Type B pancreatic cell (in vitro differentiated cells): ENCODE results near the gene RFX6. TPM values are rescaled to one million over a fixed set of nuclear protein-coding genes. Genes with fewer than 3 reads are reported as not detected.

Experiments used
- DNase-seq: peaks from one replicate; pipeline ENCODE4 v3.0.0; 2021; ENCODE audit warnings: mixed read lengths; ENCODE audit not compliant: unreplicated experiment; ENCODE audit errors: extremely low spot score
- H3K27ac Mint-ChIP-seq: 2 replicates; pipeline ENCODE4 v1.8.0; 2021; ENCODE audit warnings: mild to moderate bottlenecking, mixed read lengths
- H3K27me3 Mint-ChIP-seq: 2 replicates; pipeline ENCODE4 v1.8.0; 2021; ENCODE audit warnings: mixed read lengths
- H3K36me3 Mint-ChIP-seq: 2 replicates; pipeline ENCODE4 v1.8.0; 2021; ENCODE audit warnings: mixed read lengths
- H3K4me1 Mint-ChIP-seq: one replicate; pipeline ENCODE4 v1.8.0; 2021; ENCODE audit warnings: mixed read lengths; ENCODE audit not compliant: unreplicated experiment
- H3K4me3 Mint-ChIP-seq: 2 replicates; pipeline ENCODE4 v1.8.0; 2021; ENCODE audit warnings: mild to moderate bottlenecking, mixed read lengths
- H3K9me3 Mint-ChIP-seq: 2 replicates; pipeline ENCODE4 v1.8.0; 2021; ENCODE audit warnings: mixed read lengths
- CTCF ChIP-seq: fragments of 200-600 bp; sonication (generic); conservative IDR thresholded peaks from 2 replicates; pipeline ENCODE4 v1.5.0; 2021; ENCODE audit warnings: antibody characterized with exemption, mild to moderate bottlenecking
- total RNA-seq: library from RNA; stranded (reverse); gene quantifications from 2 replicates; pipeline ENCODE4 v1.2.1, GENCODE V29; 2021; ENCODE audit warnings: low replicate concordance

RFX6 gene
- total RNA-seq, 1 donor from 2014 or later, result 18.3 TPM

DNA sequence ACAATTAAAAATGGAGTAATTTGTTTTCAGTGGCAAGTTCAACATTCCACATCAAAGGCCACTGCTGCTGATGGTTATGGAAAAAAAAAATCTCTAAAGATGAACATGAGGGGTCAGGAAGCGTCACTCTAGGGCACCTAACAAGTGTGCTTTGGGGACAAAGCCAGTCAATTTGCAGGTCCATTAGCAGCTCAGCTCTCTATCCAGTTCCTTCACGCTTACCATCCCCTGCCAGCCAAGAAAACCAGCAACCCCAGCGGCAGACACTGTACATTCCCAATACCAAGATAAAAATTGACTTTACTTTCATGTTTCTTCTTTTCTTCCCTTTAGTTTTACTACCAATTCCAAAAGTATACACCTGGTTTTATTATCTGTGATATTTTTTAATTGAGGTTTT is 10.1 kb downstream of the RFX6 start:
- H3K9me3 Mint-ChIP-seq, result no peaks in the 10 kb centered on the region
- H3K4me1 Mint-ChIP-seq, result no peaks in the 10 kb centered on the region
- no peaks in the 10 kb centered on the region for H3K36me3 Mint-ChIP-seq
- peaks cover 18% of the 10 kb centered on the region for H3K27me3 Mint-ChIP-seq
- no peak overlapping the region for H3K4me3 Mint-ChIP-seq
- no peak for TF ChIP-seq CTCF
- H3K27ac Mint-ChIP-seq, result no peak overlapping the region
- DNase-seq, result no peak

- no peak for DNase-seq
- Mint-ChIP-seq H3K27me3 (peaks cover 15% of the 10 kb centered on the region), H3K4me1 (no peaks in the 10 kb centered on the region), H3K27ac (no peak overlapping the region), H3K36me3 (no peaks in the 10 kb centered on the region), H3K9me3 (no peaks in the 10 kb centered on the region), H3K4me3 (no peak overlapping the region)
- TF ChIP-seq CTCF, result no peak
These were observed 10.9 kb downstream of the RFX6 start for GRCh38 chr6:116887894-116888293.

DNA sequence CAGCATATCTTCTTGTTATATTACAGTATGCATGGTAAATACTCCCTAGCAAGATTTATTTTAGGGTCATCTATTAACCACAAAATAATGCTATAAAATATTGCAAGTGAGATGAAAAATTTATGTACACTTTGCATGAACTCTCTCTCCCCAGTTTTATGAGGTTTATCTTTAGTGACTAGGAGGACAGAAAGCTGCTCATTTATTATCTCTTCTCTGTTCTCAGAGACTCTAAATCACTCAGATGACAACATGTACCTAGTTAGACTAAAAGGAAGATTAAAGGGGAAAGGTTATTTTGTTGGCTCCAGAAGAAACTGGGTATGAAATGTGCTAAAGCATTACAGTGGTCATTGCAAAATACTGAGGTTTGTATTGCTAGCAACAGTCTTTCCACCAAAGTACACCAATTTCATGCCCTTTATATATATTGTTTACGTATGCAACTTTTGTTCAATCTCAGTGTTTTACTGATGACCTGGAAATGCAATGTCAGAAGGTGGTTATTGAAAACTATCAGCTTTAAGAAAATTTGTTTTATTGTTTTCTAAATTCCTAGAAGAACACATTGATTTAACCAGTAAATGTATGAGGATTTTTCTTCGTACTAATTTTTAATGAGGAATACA is 11.8 kb downstream of the RFX6 start:
- Mint-ChIP-seq H3K27ac (no peak overlapping the region), H3K36me3 (no peaks in the 10 kb centered on the region), H3K4me1 (no peaks in the 10 kb centered on the region), H3K4me3 (no peak overlapping the region), H3K27me3 (peaks cover 9% of the 10 kb centered on the region), H3K9me3 (no peaks in the 10 kb centered on the region)
- no peak for DNase-seq
- no peak for TF ChIP-seq CTCF

DNA sequence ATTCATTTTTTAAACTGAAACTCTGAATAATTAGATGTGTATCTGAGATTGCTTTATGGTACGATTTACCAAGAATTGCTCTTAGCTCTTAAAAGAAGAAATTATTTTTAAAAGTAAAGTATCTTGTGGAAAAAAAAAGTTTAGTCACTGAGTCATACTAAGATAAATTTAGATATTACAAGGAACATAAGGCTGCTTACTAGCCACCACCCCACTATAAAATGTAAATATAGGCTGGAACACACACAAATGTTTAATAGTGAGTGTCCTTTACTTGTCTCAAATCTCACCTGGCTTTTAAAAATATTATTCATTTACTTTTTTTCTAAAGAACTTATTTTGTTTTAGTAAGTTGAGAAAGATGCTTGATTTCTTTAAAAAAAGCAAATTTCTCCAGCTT is 17.6 kb downstream of the RFX6 start:
- no peaks in the 10 kb centered on the region for H3K9me3 Mint-ChIP-seq
- TF ChIP-seq CTCF, result no peak
- H3K36me3 Mint-ChIP-seq, result no peaks in the 10 kb centered on the region
- H3K4me1 Mint-ChIP-seq, result no peaks in the 10 kb centered on the region
- no peak overlapping the region for H3K4me3 Mint-ChIP-seq
- no peak for DNase-seq
- H3K27ac Mint-ChIP-seq, result no peak overlapping the region
- peaks cover 5% of the 10 kb centered on the region for H3K27me3 Mint-ChIP-seq

- no peak for DNase-seq
- TF ChIP-seq CTCF, result no peak
- Mint-ChIP-seq H3K9me3 (no peaks in the 10 kb centered on the region), H3K36me3 (no peaks in the 10 kb centered on the region), H3K4me3 (no peak overlapping the region), H3K27ac (no peak overlapping the region), H3K27me3 (no peaks in the 10 kb centered on the region), H3K4me1 (no peaks in the 10 kb centered on the region)
These were observed 18.9 kb downstream of the RFX6 start for GRCh38 chr6:116895935-116896334.

GRCh38 chr6:116902634-116903033 is 25.6 kb downstream of the RFX6 start:
- no peak for DNase-seq
- H3K9me3 Mint-ChIP-seq, result peaks cover 4% of the 10 kb centered on the region
- no peaks in the 10 kb centered on the region for H3K27me3 Mint-ChIP-seq
- H3K27ac Mint-ChIP-seq, result no peak overlapping the region
- no peak overlapping the region for H3K4me3 Mint-ChIP-seq
- H3K36me3 Mint-ChIP-seq, result no peaks in the 10 kb centered on the region
- TF ChIP-seq CTCF, result no peak
- H3K4me1 Mint-ChIP-seq, result no peaks in the 10 kb centered on the region
